GF-D8 (cell line): Measurements from ENCODE around the gene NOM1.

Experiments
- DNase-seq: peaks from one replicate; lab custom pipeline; 2025; lab: John Stamatoyannopoulos, UW

Gene NOM1

GRCh38 chr7:157005456-157006204 lies 56.1 kb downstream of the NOM1 start:
- no peak for DNase-seq

GRCh38 chr7:157006205-157006747 lies 56.8 kb downstream of the NOM1 start:
- DNase-seq: no peak

- no peak for DNase-seq
Observed at GRCh38 chr7:157006829-157007469, 57.4 kb downstream of the NOM1 start.

GRCh38 chr7:157007470-157008066 lies 58.1 kb downstream of the NOM1 start:
- no peak for DNase-seq

GRCh38 chr7:157008206-157009169 lies 59.0 kb downstream of the NOM1 start:
- DNase-seq: no peak

GRCh38 chr7:157009170-157009777 lies 59.8 kb downstream of the NOM1 start:
- no peak for DNase-seq

- no peak for DNase-seq
Observed at GRCh38 chr7:157009778-157010587, 60.5 kb downstream of the NOM1 start.

GRCh38 chr7:157010588-157011332 lies 61.2 kb downstream of the NOM1 start, which contains the start of gene MNX1:
Gene MNX1, minus strand, starts transcription at chr7:157010663. Its CDS starts 313 bp downstream, at chr7:157010350.
- no peak for DNase-seq

GRCh38 chr7:157011333-157012112 lies 62.0 kb downstream of the NOM1 start:
- DNase-seq: no peak

GRCh38 chr7:157012113-157012547 lies 62.6 kb downstream of the NOM1 start:
- DNase-seq: no peak

GRCh38 chr7:157013101-157013500 lies 63.6 kb downstream of the NOM1 start:
- DNase-seq: no peak

GRCh38 chr7:157013602-157014549 lies 64.4 kb downstream of the NOM1 start:
- DNase-seq: no peak

GRCh38 chr7:157014635-157015555 lies 65.4 kb downstream of the NOM1 start:
- no peak for DNase-seq

- no peak for DNase-seq
Observed at GRCh38 chr7:157016024-157016351, 66.5 kb downstream of the NOM1 start.

- no peak for DNase-seq
Observed at GRCh38 chr7:157016352-157017041, 67.0 kb downstream of the NOM1 start.

- DNase-seq: no peak
Observed at GRCh38 chr7:157017149-157017548, 67.6 kb downstream of the NOM1 start.
